ENCODE data around the gene TEX55.

DNA sequence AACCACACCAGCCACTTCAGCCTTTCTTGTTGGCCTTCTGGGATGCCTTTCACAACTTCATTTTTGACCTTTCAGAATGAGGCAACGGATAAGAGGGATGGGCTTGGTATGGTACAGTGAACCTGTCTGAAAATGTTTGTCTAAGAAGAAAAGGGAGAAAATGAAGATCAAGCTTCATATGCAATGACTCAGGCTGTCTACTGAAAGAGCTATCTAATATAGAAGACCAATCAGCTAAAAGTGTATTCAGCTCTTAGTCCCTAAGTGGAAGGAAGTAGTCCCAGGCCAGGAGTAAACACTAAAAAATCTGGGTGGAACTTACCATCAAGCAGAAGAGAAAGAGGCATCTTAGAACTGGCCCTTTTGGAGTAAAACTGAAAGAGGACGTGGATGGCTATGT is 15.3 kb downstream of the TEX55 start:
- TF ChIP-seq EZH2phosphoT487 (IDR thresholded peaks at IDR 0.05; ENCODE audit: insufficient read depth, low read depth): no peak
- no peak for TF ChIP-seq EZH2 (IDR thresholded peaks at IDR 0.05; ENCODE audit: insufficient read depth, poor library complexity, severe bottlenecking)

Data from GM23248 (cell line).